Activated CD8-positive, alpha-beta memory T cell treated with anti-CD3 and anti-CD28 coated beads for 48 hours (primary cell): Measurements from ENCODE around the gene THAP7.
A peak's percentile ranks its signal among the peaks of the same experiment; 100 is the strongest.

Source experiments
- DNase-seq, 3 experiments: peaks; one replicate each; pipeline ENCODE4 v3.0.0-alpha.2; 2020; ENCODE audit warnings: low read depth in 2 of 3, low spot score in 2 of 3

THAP7 gene

DNA sequence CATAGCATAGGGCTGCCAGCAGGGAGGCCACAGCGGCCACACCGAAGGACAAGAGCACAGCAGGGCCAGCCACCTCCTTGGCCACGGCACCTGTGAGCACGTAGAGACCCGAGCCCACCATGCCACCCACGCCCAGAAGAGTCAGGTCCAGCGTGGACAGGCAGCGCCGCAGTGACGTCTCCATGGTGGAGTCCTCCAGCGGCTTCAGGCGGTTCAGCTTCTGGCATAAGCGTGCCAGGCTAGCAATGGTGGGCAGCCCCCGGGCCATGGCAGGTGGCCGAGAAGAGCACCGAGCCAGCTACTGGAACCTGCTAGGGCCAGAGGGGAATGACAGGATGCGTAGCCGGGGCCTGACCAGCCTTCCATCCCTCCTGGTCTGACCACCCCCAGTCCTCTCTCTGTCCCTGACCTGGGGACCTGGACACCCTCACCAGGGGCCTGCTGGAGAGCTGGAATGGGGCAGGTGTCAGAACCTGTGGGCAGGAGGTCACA lies 29.7 kb upstream of the THAP7 start:
- no peak for DNase-seq

DNA sequence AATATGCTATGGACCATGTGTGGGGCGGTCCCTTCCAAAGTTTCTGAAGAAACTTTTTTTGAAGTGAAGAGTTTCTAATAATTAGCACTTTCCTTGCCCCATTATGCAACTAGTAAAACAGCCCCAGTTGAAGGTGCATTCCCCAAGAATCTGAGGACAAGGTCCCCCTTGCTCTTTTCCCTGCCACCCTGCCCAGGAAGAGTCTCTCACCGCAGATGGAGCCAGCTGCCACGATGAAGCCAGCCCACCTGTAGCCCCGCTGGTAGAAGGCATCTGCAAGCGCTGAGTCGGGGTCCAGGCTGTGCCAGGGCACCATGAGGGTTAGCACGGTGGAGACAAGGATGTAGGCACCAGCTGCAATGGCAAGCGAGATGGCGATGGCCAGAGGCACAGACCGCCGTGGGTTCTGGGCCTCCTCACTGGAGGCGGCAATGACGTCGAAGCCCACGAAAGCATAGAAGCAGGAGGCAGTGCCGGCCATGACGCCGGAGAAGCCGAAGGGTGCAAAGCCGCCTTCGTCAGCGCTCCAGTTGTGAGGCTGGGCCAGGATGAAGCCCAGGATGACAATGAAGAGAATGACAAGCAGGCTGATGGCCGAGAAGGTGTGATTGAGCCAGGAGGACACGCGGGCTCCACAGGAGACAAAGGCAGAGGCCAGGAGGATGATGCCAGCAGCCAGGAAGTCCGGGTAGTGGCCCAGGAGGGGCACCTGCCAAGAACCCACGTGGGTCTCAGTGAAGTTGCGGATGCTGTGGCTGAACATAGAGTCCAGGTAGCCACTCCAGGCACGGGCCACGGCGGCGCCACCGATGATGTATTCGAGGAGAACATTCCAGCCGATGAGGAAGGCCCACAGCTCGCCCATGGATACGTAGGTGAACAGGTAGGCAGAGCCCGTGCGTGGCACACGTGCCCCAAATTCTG lies 29.0 kb upstream of the THAP7 start:
- no peak for DNase-seq

DNA sequence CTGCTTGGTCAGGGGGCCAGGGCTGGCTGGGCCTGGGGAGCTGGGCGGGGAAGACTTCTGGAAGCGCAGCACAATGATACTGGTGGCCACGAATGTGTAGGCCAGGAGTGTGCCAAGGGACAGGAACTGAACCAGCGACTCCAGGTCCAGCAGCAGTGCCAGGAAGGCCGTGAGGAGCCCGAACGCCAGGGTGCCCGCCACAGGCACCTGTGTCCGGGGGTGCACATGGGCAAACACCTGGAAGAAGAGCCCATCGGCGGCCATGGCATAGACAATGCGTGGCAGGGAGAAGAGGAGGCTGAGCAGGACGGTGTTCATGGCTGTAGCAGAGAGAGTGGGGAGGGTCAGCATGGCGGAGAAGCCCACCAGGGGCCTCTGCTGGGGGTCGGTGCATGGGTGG lies 28.1 kb upstream of the THAP7 start:
- DNase-seq, result no peak

DNA sequence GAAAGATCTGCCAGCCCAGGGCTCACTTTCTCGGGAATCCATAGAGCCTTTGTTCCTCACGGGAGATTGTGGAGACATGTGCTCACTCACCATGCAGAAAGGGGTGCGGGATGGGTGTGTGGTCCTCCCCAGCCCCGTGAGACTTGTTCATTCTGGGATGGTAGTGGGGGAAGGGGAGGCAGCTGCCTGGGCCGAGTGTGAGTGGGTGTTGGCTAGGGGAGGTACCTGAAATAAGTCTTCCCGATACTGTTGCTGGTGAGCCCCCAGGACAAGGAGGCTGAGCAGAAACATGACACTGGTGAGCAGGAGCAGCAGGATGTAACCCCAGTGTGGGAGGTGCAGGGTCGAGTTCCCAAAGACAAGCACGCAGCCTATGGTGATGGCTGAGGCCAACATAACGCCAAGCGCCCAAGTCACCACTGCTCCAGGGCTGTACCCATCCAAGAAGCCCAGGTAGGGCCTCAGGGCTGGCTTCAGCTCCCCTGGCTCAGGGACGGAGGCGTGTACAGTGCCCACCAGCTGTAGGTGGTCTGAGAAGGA lies 27.6 kb upstream of the THAP7 start:
- no peak for DNase-seq

DNA sequence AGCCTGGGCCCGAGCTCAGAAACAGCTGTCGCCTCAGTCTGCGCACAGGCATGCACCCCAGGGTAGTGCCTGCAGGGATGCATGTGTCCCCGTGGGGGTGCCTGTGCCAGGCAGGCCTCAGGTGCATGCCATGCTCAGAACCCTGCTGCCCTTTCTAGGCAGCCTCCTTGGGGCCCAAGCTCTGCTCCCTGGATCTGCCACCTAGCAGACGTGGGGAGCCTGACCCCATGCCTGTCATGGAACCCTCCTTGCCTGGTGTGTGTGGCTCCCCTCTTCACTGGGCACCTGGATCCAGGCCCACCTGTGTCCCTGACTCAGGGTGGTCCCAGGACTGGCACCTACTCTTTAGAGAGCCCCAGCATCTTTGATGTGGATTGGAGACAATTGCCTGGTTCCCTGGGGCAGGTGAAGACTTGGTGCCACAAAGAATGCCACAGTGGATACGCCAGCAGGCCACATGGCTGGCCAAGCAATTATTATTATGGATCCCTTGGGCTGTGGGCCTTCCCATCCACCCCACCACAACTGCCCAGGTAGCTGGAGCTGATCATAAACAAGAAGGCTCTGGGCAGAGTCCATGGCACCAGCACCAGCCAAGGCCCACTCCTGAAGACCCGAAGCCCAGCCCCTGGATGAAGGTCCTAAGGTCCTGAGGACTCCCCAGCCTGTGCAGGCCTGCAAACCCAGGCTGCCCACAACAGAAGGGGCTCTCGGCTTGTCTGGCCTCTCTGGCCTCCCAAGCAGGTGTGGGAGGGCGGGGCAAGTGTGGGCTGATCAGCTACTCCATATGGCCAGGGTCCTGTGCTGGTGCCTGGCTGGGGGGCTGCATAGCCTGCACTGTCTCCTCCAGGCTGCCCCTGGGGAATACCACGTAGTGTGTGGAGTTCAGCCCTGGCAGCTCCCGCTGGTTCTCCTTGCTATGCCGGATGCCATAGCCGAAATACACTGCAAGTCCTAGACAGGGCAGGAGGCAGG lies 26.6 kb upstream of the THAP7 start:
- no peak for DNase-seq

DNA sequence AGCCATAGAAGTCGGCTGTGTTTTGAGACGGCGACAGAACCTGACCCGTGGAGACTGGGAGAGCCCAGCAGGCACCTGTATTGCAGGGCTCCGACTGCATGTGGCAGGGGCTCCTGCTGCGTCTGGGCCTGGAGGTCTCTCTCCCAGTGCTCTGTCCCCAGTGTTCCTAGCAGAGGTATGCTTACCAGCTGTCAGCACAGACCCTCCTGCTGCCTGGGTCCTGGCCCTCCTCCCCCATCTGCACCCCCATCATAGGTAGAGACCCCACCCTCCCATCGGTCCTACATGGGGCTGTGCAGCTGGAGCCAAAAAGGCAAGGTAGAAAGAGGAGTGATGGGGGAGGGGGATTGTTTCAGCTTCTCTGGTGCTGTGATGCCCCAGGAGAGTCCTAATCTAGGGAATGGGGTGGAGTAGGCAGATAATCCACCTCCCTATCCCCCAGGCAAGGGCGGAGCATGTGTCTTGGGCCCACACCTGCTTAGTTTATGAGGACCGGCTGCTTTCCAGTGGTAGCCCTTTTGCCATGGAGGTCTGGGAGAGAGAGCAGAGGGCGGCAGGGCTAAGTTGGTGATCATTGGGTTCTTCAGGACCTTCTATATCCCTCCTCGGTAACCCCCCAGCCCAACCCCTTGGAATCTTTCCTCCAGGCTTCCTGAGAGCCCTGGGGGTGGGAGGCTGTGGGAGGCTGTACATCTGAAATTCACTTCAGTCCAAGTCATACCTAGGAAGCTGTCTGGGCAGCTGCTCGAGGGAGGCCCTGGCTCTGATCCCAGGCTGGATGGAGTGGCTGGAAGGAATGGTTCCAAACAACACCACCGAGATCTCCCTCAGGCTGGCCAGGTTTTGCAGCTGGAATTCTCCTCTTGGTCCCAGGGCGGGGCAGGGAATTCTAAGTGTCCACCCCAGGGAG lies 25.1 kb upstream of the THAP7 start:
- no peak for DNase-seq

DNA sequence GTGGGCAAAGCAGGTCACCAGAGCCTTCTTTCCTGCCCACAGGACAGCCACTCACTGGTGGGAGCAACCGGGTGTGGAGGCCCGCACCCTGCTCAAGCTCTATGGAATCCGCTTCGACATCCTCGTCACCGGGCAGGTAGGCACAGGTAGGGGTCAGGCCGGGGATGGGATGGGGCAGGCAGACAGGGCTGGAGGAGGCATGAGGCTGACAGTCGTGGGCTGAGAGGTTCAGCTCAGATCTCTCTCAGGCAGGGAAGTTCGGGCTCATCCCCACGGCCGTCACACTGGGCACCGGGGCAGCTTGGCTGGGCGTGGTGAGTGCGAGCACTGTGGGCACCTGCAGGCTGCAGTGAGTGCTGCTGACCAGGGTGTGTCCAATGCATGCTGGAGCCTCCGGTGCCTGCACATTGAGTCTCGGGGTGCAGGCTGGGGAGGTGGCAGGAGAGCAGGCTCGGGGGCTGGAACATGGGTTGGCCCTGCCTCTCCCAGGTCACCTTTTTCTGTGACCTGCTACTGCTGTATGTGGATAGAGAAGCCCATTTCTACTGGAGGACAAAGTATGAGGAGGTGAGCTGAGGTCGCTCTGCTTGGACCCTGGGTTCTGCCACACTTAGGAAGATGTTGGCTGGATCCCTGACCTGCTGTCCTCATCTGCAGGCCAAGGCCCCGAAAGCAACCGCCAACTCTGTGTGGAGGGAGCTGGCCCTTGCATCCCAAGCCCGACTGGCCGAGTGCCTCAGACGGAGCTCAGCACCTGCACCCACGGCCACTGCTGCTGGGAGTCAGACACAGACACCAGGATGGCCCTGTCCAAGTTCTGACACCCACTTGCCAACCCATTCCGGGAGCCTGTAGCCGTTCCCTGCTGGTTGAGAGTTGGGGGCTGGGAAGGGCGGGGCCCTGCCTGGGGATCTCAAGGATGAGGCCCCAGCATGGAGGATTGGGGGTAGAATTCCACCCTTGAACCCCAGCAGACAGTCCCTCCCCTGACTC lies 24.1 kb upstream of the THAP7 start:
- no peak for DNase-seq

DNA sequence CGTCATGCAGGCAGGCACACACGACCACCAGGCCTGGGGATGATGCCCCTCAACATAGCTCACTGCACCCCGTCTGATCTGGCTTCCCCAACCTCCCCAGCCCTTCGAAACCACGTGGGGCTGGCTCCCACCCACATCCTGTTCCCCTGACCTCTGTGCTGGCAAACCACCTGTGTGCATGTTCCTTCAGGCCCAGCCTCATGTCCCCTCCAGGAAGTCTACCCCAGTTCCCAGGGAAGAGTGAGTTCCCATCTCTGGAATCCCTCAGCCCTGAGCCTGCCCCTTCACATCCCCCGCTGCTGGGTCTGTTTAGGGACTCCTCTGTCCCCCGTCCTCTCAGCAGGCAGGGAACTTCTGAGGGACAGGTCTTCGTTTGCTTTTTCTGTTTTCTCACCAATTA lies 23.3 kb upstream of the THAP7 start:
- DNase-seq, result no peak

DNA sequence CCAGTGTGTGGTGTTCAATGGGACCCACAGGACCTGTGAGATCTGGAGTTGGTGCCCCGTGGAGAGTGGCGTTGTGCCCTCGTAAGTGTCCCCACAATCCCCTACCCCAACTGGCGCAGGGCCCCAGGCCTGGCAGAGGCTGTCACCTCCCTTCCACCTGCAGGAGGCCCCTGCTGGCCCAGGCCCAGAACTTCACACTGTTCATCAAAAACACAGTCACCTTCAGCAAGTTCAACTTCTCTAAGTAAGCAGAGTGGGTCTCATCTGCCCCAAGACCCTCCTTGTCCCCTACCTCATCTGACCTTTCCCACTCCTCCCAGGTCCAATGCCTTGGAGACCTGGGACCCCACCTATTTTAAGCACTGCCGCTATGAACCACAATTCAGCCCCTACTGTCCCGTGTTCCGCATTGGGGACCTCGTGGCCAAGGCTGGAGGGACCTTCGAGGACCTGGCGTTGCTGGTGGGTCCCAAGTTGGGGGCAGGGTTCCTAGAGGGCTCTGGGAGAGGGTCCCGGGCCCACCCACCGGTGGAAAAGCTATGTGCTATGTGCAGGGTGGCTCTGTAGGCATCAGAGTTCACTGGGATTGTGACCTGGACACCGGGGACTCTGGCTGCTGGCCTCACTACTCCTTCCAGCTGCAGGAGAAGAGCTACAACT lies 21.2 kb upstream of the THAP7 start:
- DNase-seq, result no peak

DNA sequence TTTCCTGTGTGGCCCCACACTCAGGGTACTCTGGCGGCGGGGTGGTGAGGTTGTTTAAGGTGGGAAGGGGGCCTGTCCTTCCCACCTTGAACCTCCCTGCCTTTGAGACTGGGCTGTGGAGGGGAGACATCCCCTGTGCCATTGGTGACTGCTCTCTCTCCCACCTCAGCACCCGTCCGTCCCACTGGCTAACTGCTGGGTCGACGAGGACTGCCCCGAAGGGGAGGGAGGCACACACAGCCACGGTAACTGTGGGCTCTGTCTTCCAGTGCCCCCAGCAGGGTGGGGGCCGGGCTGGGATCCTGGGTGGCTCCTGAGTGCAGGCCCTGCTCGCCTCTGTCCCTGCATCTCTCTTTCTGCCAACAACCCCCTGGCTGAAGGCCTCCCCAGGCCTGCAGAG lies 20.6 kb upstream of the THAP7 start:
- no peak for DNase-seq

DNA sequence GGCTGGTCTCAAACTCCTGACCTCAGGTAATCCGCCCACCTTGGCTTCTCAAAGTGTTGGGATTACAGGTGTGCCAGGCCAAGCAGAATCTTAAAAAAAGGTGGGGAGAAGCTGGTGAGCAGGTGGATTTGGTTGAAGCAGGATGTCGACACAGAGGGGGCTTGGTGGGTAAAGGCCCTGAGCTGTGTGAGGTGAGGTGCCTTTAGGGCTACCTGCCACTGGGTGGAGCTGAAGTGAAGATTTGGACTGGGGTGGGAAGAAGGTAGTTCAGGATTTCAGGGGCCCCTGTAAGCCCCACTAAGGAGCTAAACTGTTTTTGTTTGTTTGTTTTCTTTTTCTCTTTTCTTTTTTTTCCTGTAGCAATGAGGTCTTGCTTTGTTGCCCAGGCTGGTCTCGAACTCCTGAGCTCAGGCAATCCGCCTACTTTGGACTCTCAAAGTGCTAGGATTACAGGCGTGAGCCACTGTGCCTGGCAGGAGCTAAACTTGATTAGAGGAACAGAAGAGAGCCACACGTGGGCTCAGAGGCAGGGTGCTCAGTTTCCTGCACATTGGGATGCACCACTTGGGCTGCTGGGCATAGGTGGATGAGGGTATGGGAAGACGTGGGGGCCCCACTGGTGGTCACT lies 19.0 kb upstream of the THAP7 start:
- no peak for DNase-seq

DNA sequence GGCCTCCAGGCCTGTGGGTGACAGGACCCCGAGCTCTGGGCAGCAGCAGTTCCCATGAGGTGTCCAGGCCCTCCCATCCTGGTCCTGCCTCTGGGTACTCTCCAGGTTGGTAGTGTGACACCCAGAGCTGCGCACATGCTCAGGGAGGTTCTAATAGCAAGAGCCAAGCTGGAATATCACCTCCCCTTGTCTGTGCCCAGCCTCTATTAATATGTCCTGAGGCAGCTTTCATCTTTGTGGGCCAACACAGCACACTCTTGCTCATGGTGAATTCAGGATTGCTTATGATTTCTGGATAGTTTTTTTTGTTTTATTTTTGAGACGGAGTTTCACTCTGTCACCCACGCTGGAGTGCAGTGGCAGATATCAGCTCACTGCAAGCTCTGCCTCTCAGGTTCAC lies 16.4 kb upstream of the THAP7 start:
- DNase-seq, result no peak

DNA sequence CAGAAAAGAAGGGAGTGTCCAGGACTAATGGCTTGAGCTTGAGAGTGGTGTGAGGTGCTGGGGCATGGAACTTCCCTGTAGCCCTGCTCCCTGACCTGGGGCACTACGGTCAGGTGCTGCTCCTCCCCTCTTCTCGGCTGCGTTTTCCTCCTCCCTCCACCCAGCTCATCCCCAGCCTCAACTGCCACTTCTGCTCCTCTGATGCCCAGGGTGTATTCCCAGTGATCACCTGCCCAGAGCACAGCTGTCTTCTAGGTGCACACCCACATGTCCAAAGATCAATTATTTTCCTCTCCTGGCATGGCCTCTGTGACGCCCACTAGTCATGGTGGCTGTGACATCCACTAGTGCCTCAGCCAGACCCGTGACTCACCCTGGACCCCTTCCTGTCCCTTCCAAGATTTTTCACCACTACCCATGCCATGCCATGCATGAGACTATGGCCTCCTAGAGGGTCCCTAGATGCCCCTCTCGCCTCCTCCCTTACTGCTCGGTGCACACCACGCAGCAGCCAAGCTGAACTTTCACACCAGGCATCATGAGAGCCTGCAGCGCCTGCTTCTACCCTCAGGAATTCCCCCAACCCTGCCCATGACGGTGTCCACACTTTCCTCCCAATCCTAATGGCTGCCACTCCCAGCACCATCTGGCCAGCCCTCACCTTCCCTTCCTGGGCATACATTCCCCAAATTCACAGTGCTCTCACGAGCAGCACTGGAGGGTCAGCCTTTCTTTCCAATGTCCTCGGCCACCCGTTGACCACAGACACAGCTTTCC lies 14.9 kb upstream of the THAP7 start:
- DNase-seq, result no peak

DNA sequence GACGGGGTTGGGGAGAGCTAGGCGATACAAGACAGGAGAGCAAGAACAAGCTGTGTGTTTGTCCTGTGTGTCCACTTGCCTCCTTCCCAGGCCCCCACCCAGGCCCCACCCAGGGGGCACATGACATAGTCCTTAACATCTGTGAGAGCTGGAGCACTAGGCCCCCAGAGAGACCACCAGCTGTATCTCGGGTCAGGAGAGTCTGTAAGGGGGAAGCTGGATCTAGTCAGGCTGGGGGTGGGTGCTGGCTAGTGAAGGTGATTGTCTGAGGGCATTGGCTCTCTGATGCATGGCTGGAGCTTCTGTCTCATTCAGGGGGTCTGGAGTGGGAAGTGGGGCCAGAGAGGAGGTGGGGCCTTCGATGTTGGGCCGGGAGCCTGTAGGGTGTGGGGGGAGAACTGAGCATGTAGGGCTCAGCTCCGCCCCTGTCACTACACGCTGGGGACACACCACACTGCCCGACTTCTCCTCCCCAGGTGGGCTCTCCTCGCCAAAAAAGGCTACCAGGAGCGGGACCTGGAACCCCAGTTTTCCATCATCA lies 13.6 kb upstream of the THAP7 start:
- DNase-seq, result no peak

DNA sequence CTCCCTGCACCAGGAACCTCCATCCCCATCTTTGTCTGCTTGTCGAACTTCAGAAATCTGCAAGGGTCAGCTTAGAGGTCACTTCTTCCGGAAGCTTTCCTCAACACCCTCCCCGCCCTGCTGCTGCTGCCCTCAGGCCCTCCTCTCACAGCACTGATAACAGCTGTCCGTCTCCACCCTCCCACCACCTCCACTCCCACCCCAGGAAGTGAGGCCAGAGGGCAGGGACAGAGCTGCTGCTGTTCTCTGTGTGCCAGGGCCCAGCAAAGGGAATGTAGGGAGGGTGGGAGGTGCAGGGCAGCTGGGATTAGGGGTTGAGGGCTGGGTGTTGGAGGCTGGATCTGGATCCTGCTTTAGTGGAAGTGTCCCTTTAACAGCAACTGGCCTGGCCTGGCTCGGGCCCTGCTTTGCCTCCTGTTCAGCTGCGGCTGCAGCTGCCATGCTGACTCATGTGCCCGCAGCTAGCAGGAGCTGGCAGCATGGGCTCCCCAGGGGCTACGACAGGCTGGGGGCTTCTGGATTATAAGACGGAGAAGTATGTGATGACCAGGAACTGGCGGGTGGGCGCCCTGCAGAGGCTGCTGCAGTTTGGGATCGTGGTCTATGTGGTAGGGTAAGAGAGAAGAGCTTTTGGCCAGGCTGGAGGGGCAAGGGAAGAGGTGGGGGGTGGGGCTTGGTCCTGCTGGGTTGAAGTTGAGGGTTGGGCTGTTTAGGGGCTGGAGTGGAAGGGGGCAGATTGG lies 13.0 kb upstream of the THAP7 start, which contains the start of gene P2RX6:
P2RX6 (plus strand) TSS at position 440 of the 740 bp plus-strand sequence; CDS start at position 450, 10 bp downstream.
- DNase-seq, result no peak

DNA sequence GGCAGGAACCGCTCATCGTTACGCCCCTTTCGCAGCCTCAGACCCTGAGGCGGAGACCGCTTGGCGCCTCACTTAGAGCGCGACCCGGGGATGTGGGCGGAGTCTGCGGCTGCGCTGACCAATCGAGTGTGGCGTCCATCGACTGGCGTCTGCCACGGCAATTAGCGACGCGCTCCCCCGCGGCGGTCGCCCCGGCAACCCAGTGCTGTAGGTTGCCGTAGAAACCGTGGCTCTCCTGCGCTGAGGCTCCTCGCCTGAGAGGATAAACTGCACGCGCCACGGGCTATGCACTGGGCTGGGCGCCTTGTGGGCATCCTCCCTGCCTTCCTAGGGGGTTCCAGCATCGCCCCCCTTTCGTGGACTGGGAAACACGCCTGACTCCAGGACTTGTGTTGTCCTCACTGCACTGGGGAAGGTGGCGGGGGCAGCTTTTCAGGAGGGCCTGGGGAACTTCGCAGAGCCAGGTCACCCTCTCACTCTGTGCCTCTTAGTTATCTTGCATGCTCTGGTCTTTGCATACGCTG lies 12.3 kb upstream of the THAP7 start:
- peak; percentile 64 to 83 (median 67) for DNase-seq
